CD14-positive monocyte (primary cell): ENCODE measurements around the gene OSBPL10. TPM values are rescaled to one million over a fixed set of nuclear protein-coding genes. Genes with fewer than 3 reads are reported as not detected.

Source experiments
- DNase-seq, 3 donors: peaks; one replicate each; pipeline ENCODE4 v3.0.0-alpha.2; 2011 to 2022
- H2AFZ ChIP-seq: 2 replicates; pipeline ENCODE4 v1.6.0; 2012; ENCODE audit warnings: mild to moderate bottlenecking, low read depth, low read length, inconsistent platforms; ENCODE audit not compliant: insufficient read depth, poor library complexity, severe bottlenecking
- H3K27ac ChIP-seq, 2 donors: 1 replicate in 1 of 2; 2 replicates in 1 of 2; pipeline ENCODE4 v1.5.1; 2012 to 2013; ENCODE audit warnings: low read length in 2 of 2, control low read depth in 1 of 2, inconsistent platforms in 1 of 2, low read depth in 1 of 2, mild to moderate bottlenecking in 1 of 2
- H3K27me3 ChIP-seq, 2 donors: one replicate each; pipeline versions ENCODE4 v1.6.0 to v1.6.1; 2011 to 2013; ENCODE audit warnings: low read length in 2 of 2; ENCODE audit not compliant: control insufficient read depth in 2 of 2, insufficient read depth in 2 of 2
- H3K36me3 ChIP-seq, 2 donors: replicated peaks in 1 of 2; 1 replicate in 1 of 2; 2 replicates in 1 of 2; pipeline versions ENCODE4 v1.5.1 to v1.6.1; 2012 to 2013; ENCODE audit warnings: low read length in 2 of 2, control low read depth in 1 of 2, inconsistent platforms in 1 of 2, mild to moderate bottlenecking in 1 of 2; ENCODE audit not compliant: insufficient read depth in 2 of 2, control insufficient read depth in 1 of 2
- H3K4me1 ChIP-seq, 2 donors: 1 replicate in 1 of 2; 2 replicates in 1 of 2; pipeline versions ENCODE4 v1.5.1 to v1.6.1; 2012 to 2013; ENCODE audit warnings: low read length in 2 of 2, control low read depth in 1 of 2, inconsistent platforms in 1 of 2, mild to moderate bottlenecking in 1 of 2, moderate library complexity in 1 of 2; ENCODE audit not compliant: insufficient read depth in 2 of 2, control insufficient read depth in 1 of 2
- H3K4me2 ChIP-seq: replicated peaks from 2 replicates; pipeline ENCODE3; 2012; ENCODE audit warnings: low read length, moderate library complexity, mild to moderate bottlenecking; ENCODE audit not compliant: poor library complexity, severe bottlenecking; ENCODE audit errors: extremely low read depth
- H3K4me3 ChIP-seq, 3 experiments: fragments of 200-600 bp in 1 of 3; sonication (generic) in 1 of 3; replicated peaks in 1 of 3; 1 replicate in 2 of 3; 2 replicates in 1 of 3; pipeline ENCODE4 v1.5.1; 2011 to 2013; ENCODE audit warnings: low read length in 3 of 3, mild to moderate bottlenecking in 3 of 3, control low read depth in 2 of 3, low read depth in 2 of 3, inconsistent platforms in 1 of 3, moderate library complexity in 1 of 3
- H3K79me2 ChIP-seq: 2 replicates; pipeline ENCODE4 v1.6.0; 2012; ENCODE audit warnings: mild to moderate bottlenecking, control low read depth, inconsistent platforms, low read length, moderate library complexity; ENCODE audit not compliant: insufficient read depth
- H3K9ac ChIP-seq: 2 replicates; pipeline ENCODE4 v1.6.0; 2017; ENCODE audit warnings: low read length, mild to moderate bottlenecking; ENCODE audit not compliant: insufficient read depth, poor library complexity, severe bottlenecking
- H3K9me3 ChIP-seq, 2 donors: replicated peaks in 1 of 2; 1 replicate in 1 of 2; 2 replicates in 1 of 2; pipeline versions ENCODE4 v1.5.1 to v1.6.1; 2012 to 2013; ENCODE audit warnings: low read length in 2 of 2, control low read depth in 1 of 2; ENCODE audit not compliant: control insufficient read depth in 1 of 2, insufficient read depth in 1 of 2
- H4K20me1 ChIP-seq: 2 replicates; pipeline ENCODE4 v1.6.0; 2012; ENCODE audit warnings: mild to moderate bottlenecking, low read length, control low read depth, moderate library complexity; ENCODE audit not compliant: insufficient read depth
- H3K27ac Mint-ChIP-seq, 7 donors: one replicate each; pipeline ENCODE4 v1.8.0; 2020; ENCODE audit warnings: mild to moderate bottlenecking in 7 of 7, mixed read lengths in 7 of 7, moderate library complexity in 6 of 7, inconsistent platforms in 2 of 7
- H3K27me3 Mint-ChIP-seq, 3 donors: one replicate each; pipeline ENCODE4 v1.8.0; 2021 to 2022; ENCODE audit warnings: low read depth in 3 of 3, mild to moderate bottlenecking in 3 of 3, mixed read lengths in 3 of 3, moderate library complexity in 3 of 3, inconsistent platforms in 1 of 3
- H3K36me3 Mint-ChIP-seq, 2 donors: one replicate each; pipeline ENCODE4 v1.8.0; 2020; ENCODE audit warnings: mixed read lengths in 2 of 2, inconsistent platforms in 1 of 2, mild to moderate bottlenecking in 1 of 2
- H3K4me1 Mint-ChIP-seq: one replicate; pipeline ENCODE4 v1.8.0; 2020; ENCODE audit warnings: mild to moderate bottlenecking, mixed read lengths
- H3K4me3 Mint-ChIP-seq, 2 donors: one replicate each; pipeline ENCODE4 v1.8.0; 2020; ENCODE audit warnings: mild to moderate bottlenecking in 2 of 2, mixed read lengths in 2 of 2, moderate library complexity in 1 of 2
- H3K9me3 Mint-ChIP-seq, 7 donors: one replicate each; pipeline ENCODE4 v1.8.0; 2020 to 2022; ENCODE audit warnings: mixed read lengths in 7 of 7, mild to moderate bottlenecking in 6 of 7, moderate library complexity in 6 of 7, inconsistent platforms in 2 of 7
- CTCF ChIP-seq: fragments of 200-600 bp; IDR thresholded peaks from one replicate; pipeline ENCODE4 v1.8.0; 2022; ENCODE audit warnings: antibody characterized with exemption, mild to moderate bottlenecking
- WGBS: methylation state at CpG from one replicate; pipeline ENCODE4 v1.1.5; 2013; ENCODE audit warnings: missing lambda C conversion rate; ENCODE audit not compliant: insufficient coverage; 5-methylcytosine and 5-hydroxymethylcytosine counted together
- intact Hi-C, 2 donors: fragments of 100-400 bp; cut with micrococcal nuclease; formaldehyde crosslinking; loops; one replicate each; pipeline versions ENCODE4 v1.15.0 to v1.15.1; 2023
- polyA plus RNA-seq, 3 donors: library from polyadenylated mRNA; depleted of rRNA in 1 of 3; unstranded in 2 of 3; stranded (reverse) in 1 of 3; fragments of 300-500 nt in 2 of 3; fragments of >200 nt in 1 of 3; fragmentation: Illumina TruSeq in 2 of 3; gene quantifications; 1 replicate in 2 of 3; 2 replicates in 1 of 3; pipeline ENCODE4 v1.2.3, GENCODE V29; 2012 to 2021

Gene OSBPL10
- polyA plus RNA-seq, 3 donors: 0.03 TPM; not detected in 2

- no peak for TF ChIP-seq CTCF
- 100% methylated on average over 3 of the region's 7 CpGs for WGBS
- Histone ChIP-seq H3K79me2 (no peaks in the 10 kb centered on the region), H3K27me3 (no peaks in the 10 kb centered on the region), H3K9me3 (no peaks in the 10 kb centered on the region), H3K27ac (no peak overlapping the region), H4K20me1 (no peaks in the 10 kb centered on the region), H3K4me1 (no peaks in the 10 kb centered on the region), H2AFZ (no peak overlapping the region), H3K4me2 (no peak overlapping the region), H3K9ac (no peak overlapping the region), H3K4me3 (no peak overlapping the region), H3K36me3 (no peaks in the 10 kb centered on the region)
- intact Hi-C loops: no loop called here
- H3K27me3 Mint-ChIP-seq: peaks cover 0 to 3% (median 2%) of the 10 kb centered on the region in 3 donors
- no peaks in the 10 kb centered on the region for H3K36me3 Mint-ChIP-seq
- DNase-seq: no peak
- H3K4me3 Mint-ChIP-seq: no peak overlapping the region
- no peak overlapping the region for H3K27ac Mint-ChIP-seq
- peaks cover 0 to 1% (median 0%) of the 10 kb centered on the region in 7 donors for H3K9me3 Mint-ChIP-seq
- peaks cover 6% of the 10 kb centered on the region for H3K4me1 Mint-ChIP-seq
These were observed 228.6 kb downstream of the OSBPL10 start for GRCh38 chr3:31752305-31753049.

- no CpG with 5 or more reads among the region's 2 CpGs for WGBS
- no peak overlapping the region for H3K4me3 Mint-ChIP-seq
- H3K27me3 Mint-ChIP-seq: peaks cover 0 to 3% (median 0%) of the 10 kb centered on the region in 3 donors
- Histone ChIP-seq H3K4me1 (no peaks in the 10 kb centered on the region), H3K27ac (no peak overlapping the region), H4K20me1 (no peaks in the 10 kb centered on the region), H3K4me3 (no peak overlapping the region), H3K9ac (no peak overlapping the region), H2AFZ (no peak overlapping the region), H3K36me3 (no peaks in the 10 kb centered on the region), H3K27me3 (no peaks in the 10 kb centered on the region), H3K4me2 (no peak overlapping the region), H3K9me3 (no peaks in the 10 kb centered on the region), H3K79me2 (no peaks in the 10 kb centered on the region)
- no peaks in the 10 kb centered on the region for H3K36me3 Mint-ChIP-seq
- H3K4me1 Mint-ChIP-seq: no peaks in the 10 kb centered on the region
- peaks cover 0 to under 1% (median 0%) of the 10 kb centered on the region in 7 donors for H3K9me3 Mint-ChIP-seq
- DNase-seq: no peak
- H3K27ac Mint-ChIP-seq: no peak overlapping the region
- intact Hi-C loops: no loop called here
- no peak for TF ChIP-seq CTCF
These were observed 230.7 kb downstream of the OSBPL10 start for GRCh38 chr3:31750341-31750740.
